ENCODE results near the gene CLK4.

Gene CLK4

GRCh38 chr5:178637356-178638074 lies 10.7 kb upstream of the CLK4 start:
- DNase-seq (ENCODE audit: low spot score), result no peak

GRCh38 chr5:178632285-178632684 lies 5.4 kb upstream of the CLK4 start:
- no peak for DNase-seq (ENCODE audit: low spot score)

- DNase-seq (ENCODE audit: low spot score), result no peak
These were observed 4.1 kb upstream of the CLK4 start for GRCh38 chr5:178630951-178631350.

- no peak for DNase-seq (ENCODE audit: low spot score)
These were observed 3.7 kb upstream of the CLK4 start for GRCh38 chr5:178630475-178630930.

- DNase-seq (ENCODE audit: low spot score), result no peak
These were observed 379 bp upstream of the CLK4 start for GRCh38 chr5:178627259-178627598.

- DNase-seq (ENCODE audit: low spot score), result no peak
These were observed 969 bp downstream of the CLK4 start for GRCh38 chr5:178625679-178626483.

- DNase-seq (ENCODE audit: low spot score), result no peak
These were observed 2.0 kb downstream of the CLK4 start for GRCh38 chr5:178624631-178625546.

GRCh38 chr5:178622679-178623247 lies 4.1 kb downstream of the CLK4 start:
- DNase-seq (ENCODE audit: low spot score), result no peak

- DNase-seq (ENCODE audit: low spot score), result no peak
These were observed 7.5 kb downstream of the CLK4 start for GRCh38 chr5:178619390-178619789.

- no peak for DNase-seq (ENCODE audit: low spot score)
These were observed 14.6 kb downstream of the CLK4 start for GRCh38 chr5:178612299-178612698.

- no peak for DNase-seq (ENCODE audit: low spot score)
These were observed 20.6 kb downstream of the CLK4 start for GRCh38 chr5:178606269-178606668.

GRCh38 chr5:178605788-178606187 lies 21.1 kb downstream of the CLK4 start:
- no peak for DNase-seq (ENCODE audit: low spot score)

GRCh38 chr5:178602752-178603151 lies 24.1 kb downstream of the CLK4 start:
- no peak for DNase-seq (ENCODE audit: low spot score)

GRCh38 chr5:178595750-178596149 lies 31.1 kb downstream of the CLK4 start:
- no peak for DNase-seq (ENCODE audit: low spot score)

- no peak for DNase-seq (ENCODE audit: low spot score)
These were observed 31.7 kb downstream of the CLK4 start for GRCh38 chr5:178595150-178595549.

GRCh38 chr5:178590924-178591423 lies 35.9 kb downstream of the CLK4 start:
- no peak for DNase-seq (ENCODE audit: low spot score)

- DNase-seq (ENCODE audit: low spot score), result peak; percentile 84
These were observed 36.5 kb downstream of the CLK4 start, which contains the start of gene COL23A1 for GRCh38 chr5:178590141-178590923. Gene COL23A1, minus strand, starts transcription at chr5:178590393.

GRCh38 chr5:178589180-178590140 lies 37.4 kb downstream of the CLK4 start:
- peak; percentile 79 for DNase-seq (ENCODE audit: low spot score)

GRCh38 chr5:178588769-178589168 lies 38.1 kb downstream of the CLK4 start:
- no peak for DNase-seq (ENCODE audit: low spot score)

All from iPS-NIHi11 (cell line).